Glutamatergic neuron (in vitro differentiated cells): ENCODE measurements around the gene KIF1A. TPM values are rescaled to one million over a fixed set of nuclear protein-coding genes. Genes with fewer than 3 reads are reported as not detected.
A peak's percentile ranks its signal among the peaks of the same experiment; 100 is the strongest.

ENCODE experiments used
- DNase-seq: peaks from one replicate; pipeline ENCODE4 v3.0.0; 2022
- H3K27ac Mint-ChIP-seq: one replicate; pipeline ENCODE4 v1.8.0; 2020; ENCODE audit warnings: mild to moderate bottlenecking, mixed read lengths, inconsistent platforms; ENCODE audit not compliant: unreplicated experiment
- H3K27me3 Mint-ChIP-seq: one replicate; pipeline ENCODE4 v1.8.0; 2020; ENCODE audit warnings: mild to moderate bottlenecking, moderate library complexity, mixed read lengths, inconsistent platforms; ENCODE audit not compliant: unreplicated experiment
- H3K36me3 Mint-ChIP-seq: one replicate; pipeline ENCODE4 v1.8.0; 2020; ENCODE audit warnings: mild to moderate bottlenecking, mixed read lengths, inconsistent platforms; ENCODE audit not compliant: unreplicated experiment
- H3K4me1 Mint-ChIP-seq: one replicate; pipeline ENCODE4 v1.8.0; 2020; ENCODE audit warnings: mild to moderate bottlenecking, low read depth, mixed read lengths, inconsistent platforms; ENCODE audit not compliant: unreplicated experiment
- H3K4me3 Mint-ChIP-seq: one replicate; pipeline ENCODE4 v1.8.0; 2020; ENCODE audit warnings: mild to moderate bottlenecking, mixed read lengths, inconsistent platforms; ENCODE audit not compliant: unreplicated experiment
- H3K9me3 Mint-ChIP-seq: one replicate; pipeline ENCODE4 v1.8.0; 2020; ENCODE audit warnings: mild to moderate bottlenecking, moderate library complexity, mixed read lengths, inconsistent platforms; ENCODE audit not compliant: unreplicated experiment
- total RNA-seq: library from RNA; stranded (reverse); fragmentation: NEBNext Ultra II Directional; extraction: Animal tissue kit (Norgen Biotek cat#: 25700); gene quantifications from one replicate; pipeline ENCODE4 v1.2.1, GENCODE V29; 2021; ENCODE audit not compliant: unreplicated experiment
- TF ChIP-seq, protein P1 (sequence below): fragments of 200-600 bp; sonication (generic); IDR thresholded peaks from one replicate; pipeline ENCODE4 v1.5.0; 2021; ENCODE audit not compliant: partially characterized antibody, unreplicated experiment

KIF1A gene
- total RNA-seq, 1 donor from 2014 or later: 439 TPM

DNA sequence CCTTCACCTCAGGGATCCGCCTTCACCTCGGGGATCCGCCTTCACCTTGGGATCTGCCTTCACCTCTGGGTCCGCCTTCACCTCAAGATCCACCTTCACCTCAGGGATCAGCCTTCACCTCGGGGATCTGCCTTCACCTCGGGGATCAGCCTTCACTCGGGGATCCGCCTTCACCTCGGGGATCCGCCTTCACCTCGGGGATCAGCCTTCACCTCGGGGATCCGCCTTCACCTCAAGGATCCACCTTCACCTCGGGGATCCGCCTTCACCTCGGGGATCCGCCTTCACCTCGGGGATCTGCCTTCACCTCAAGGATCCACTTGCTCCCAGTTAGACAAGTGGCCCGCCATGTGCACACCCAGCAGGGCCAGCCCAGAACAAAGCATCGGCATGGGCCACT is 7.3 kb downstream of the KIF1A start:
- no peak overlapping the region for H3K4me3 Mint-ChIP-seq
- H3K27ac Mint-ChIP-seq: no peak overlapping the region
- H3K36me3 Mint-ChIP-seq: peaks cover 39% of the 10 kb centered on the region
- H3K9me3 Mint-ChIP-seq: peaks cover 37% of the 10 kb centered on the region
- DNase-seq: no peak
- peaks cover 1% of the 10 kb centered on the region for H3K4me1 Mint-ChIP-seq
- H3K27me3 Mint-ChIP-seq: peaks cover 18% of the 10 kb centered on the region
- TF ChIP-seq, protein P1, sequence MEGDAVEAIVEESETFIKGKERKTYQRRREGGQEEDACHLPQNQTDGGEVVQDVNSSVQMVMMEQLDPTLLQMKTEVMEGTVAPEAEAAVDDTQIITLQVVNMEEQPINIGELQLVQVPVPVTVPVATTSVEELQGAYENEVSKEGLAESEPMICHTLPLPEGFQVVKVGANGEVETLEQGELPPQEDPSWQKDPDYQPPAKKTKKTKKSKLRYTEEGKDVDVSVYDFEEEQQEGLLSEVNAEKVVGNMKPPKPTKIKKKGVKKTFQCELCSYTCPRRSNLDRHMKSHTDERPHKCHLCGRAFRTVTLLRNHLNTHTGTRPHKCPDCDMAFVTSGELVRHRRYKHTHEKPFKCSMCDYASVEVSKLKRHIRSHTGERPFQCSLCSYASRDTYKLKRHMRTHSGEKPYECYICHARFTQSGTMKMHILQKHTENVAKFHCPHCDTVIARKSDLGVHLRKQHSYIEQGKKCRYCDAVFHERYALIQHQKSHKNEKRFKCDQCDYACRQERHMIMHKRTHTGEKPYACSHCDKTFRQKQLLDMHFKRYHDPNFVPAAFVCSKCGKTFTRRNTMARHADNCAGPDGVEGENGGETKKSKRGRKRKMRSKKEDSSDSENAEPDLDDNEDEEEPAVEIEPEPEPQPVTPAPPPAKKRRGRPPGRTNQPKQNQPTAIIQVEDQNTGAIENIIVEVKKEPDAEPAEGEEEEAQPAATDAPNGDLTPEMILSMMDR: no peak

DNA sequence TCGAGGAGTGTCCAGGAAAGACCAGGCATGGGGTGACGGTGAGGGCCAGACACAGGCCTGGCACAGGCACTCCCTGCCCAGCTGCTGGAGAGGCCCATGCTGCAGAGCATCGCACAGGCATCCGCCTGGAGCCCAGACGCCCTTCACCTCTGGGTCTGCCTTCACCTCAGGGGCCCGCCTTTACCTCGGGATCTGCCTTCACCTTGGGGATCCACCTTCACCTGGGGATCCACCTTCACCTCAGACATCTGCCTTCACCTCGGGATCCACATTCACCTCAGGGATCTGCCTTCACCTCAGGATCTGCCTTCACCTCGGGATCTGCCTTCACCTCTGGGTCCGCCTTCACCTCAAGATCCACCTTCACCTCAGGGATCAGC is 7.7 kb downstream of the KIF1A start:
- Mint-ChIP-seq H3K27me3 (peaks cover 18% of the 10 kb centered on the region), H3K4me1 (peaks cover 1% of the 10 kb centered on the region), H3K27ac (no peak overlapping the region), H3K4me3 (no peak overlapping the region), H3K9me3 (peaks cover 37% of the 10 kb centered on the region), H3K36me3 (peaks cover 39% of the 10 kb centered on the region)
- DNase-seq: no peak
- TF ChIP-seq, protein P1: no peak

DNA sequence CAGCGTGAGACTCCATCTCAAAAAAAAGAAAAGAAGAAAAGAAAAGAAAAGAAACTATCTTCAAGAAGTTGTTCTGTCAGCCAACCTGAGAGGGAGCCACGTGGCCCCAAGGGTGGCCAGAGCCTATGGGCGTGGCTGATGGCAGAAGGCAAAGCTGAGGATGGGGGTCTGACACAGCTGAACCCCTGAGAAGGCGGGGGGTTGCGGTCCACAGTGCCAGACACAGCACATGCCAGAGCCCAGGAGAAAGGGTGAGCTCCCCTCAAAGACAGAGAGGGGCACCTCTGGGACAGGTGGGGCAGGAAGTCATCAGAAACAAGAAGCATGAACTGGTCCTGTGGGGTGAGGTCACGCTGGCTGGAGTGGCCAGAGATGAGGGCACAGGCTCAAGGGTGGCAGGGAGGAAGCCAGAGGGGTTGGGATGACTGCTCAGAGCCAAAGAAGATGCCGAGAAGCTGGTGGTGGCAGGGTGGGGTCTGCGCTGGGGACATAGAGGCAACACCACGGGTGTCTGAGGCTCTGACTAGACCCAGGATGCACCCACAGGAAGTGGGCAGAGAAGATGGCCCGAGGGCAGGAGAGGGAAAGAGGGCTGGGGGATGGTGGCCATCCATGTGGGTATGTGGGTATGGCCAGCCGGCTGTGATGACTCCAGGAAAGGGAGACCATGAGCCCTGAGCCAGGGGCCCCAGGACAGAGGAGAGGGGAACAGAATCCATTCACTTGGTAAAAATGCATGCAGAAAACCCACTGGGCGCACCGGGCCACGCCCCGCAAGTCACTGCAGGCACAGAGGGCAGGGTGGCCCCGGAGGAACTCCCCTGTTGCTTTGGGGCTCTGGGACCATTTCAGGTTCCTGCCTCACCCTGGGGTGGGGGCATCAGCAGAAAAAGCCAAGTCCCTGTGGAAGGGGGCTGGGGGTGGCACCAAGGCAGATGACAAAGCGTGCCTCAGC is 8.4 kb downstream of the KIF1A start:
- TF ChIP-seq, protein P1: no peak
- Mint-ChIP-seq H3K27me3 (peaks cover 18% of the 10 kb centered on the region), H3K4me1 (peaks cover 1% of the 10 kb centered on the region), H3K36me3 (peaks cover 39% of the 10 kb centered on the region), H3K9me3 (peaks cover 37% of the 10 kb centered on the region), H3K4me3 (no peak overlapping the region), H3K27ac (peak overlapping the region; percentile 28)
- no peak for DNase-seq

DNA sequence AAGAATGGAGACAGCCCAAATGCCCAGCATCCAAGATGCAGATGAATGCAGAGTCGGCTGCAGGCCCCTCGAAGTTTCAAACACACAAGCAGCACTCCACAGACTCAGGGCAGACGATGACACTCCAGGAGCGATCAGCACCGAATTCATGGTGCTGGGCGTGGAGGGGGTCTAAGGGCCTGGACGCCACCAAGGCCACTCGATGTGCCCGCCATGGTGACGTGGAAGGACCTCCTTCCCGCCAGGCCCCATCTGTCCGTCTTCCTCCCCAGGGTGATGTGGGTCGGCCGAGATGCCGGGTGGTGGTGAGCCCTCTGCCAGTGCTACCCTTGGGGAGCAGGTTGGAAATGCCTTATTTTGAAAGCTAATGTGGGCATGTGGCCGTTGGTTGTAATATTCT is 9.4 kb downstream of the KIF1A start:
- DNase-seq: no peak
- H3K36me3 Mint-ChIP-seq: peaks cover 39% of the 10 kb centered on the region
- peaks cover 18% of the 10 kb centered on the region for H3K27me3 Mint-ChIP-seq
- TF ChIP-seq, protein P1: no peak
- no peak overlapping the region for H3K4me3 Mint-ChIP-seq
- H3K9me3 Mint-ChIP-seq: peaks cover 33% of the 10 kb centered on the region
- no peak overlapping the region for H3K27ac Mint-ChIP-seq
- no peaks in the 10 kb centered on the region for H3K4me1 Mint-ChIP-seq

DNA sequence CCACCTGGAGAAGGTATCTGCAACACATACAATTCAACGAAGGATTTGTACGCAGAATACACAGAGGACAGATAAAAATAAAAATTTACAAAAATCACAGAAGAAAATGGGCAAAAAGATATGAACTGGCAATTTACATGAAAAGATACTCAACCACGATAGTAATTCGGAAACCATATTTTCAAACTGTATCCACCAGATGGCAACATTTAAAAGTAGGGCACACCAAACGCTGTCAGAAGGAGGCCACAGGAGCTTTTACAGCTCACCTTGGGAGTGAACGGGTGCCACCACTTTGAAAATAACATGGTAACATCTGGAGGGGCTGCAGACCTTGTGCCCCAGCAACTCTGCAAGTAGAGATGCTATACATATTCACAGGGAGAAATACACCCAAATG is 9.8 kb downstream of the KIF1A start:
- Mint-ChIP-seq H3K4me3 (no peak overlapping the region), H3K36me3 (peaks cover 39% of the 10 kb centered on the region), H3K27ac (no peak overlapping the region), H3K4me1 (no peaks in the 10 kb centered on the region), H3K9me3 (peaks cover 33% of the 10 kb centered on the region), H3K27me3 (peaks cover 18% of the 10 kb centered on the region)
- no peak for DNase-seq
- TF ChIP-seq, protein P1: no peak
